Measurements from ENCODE around the gene GABRG3. TPM values are rescaled to one million over a fixed set of nuclear protein-coding genes. Genes with fewer than 3 reads are reported as not detected.

The GABRG3 gene
- polyA plus RNA-seq, 2 of the 4 experiments (the other 2 are of a cell fraction): 0.08 to 0.18 TPM

- 31% methylated on average over 3 of the region's 3 CpGs for WGBS (ENCODE audit: missing lambda C conversion rate)
- DNase-seq (ENCODE audit: low read depth in 1 of 2, low spot score in 1 of 2): no peak
- CTCF ChIA-PET: interaction anchor here (1.0 to 1.2 kb wide), 3 partner anchors 158 to 310 kb away, joined by 3 read pairs; no protein-coding TSS in a partner anchor
- TF ChIP-seq CTCF (IDR thresholded peaks at IDR 0.05) (no peak), TP53 (CRISPR knock-in tag; IDR thresholded peaks at IDR 0.05) (no peak), EP300 (IDR thresholded peaks at IDR 0.05) (no peak), MAZ (IDR thresholded peaks at IDR 0.05; ENCODE audit: borderline replicate concordance, low read depth, low read length) (no peak), EHF (CRISPR knock-in tag; IDR thresholded peaks at IDR 0.05) (no peak), RNF2 (IDR thresholded peaks at IDR 0.05; ENCODE audit: borderline replicate concordance, low read depth) (no peak), HOXB5 (CRISPR knock-in tag; IDR thresholded peaks at IDR 0.05) (no peak), PBX3 (IDR thresholded peaks at IDR 0.05) (no peak), POLR2AphosphoS2 (conservative IDR thresholded peaks at IDR 0.05; ENCODE audit: low read length) (no peak), POLR2A (IDR thresholded peaks at IDR 0.05; ENCODE audit: low read length) (no peak), CEBPB (IDR thresholded peaks at IDR 0.05) (no peak), KDM5A (IDR thresholded peaks at IDR 0.05) (no peak), RCOR1 (IDR thresholded peaks at IDR 0.05; ENCODE audit: low read depth, low read length) (no peak), CBX8 (IDR thresholded peaks at IDR 0.05) (no peak), BCL3 (IDR thresholded peaks at IDR 0.05) (no peak)
- Histone ChIP-seq H3K9me3 (peaks cover 4% of the 10 kb centered on the region; the same call in 1 of the 3 replicates), H3K4me1 (no peaks in the 10 kb centered on the region), H3K27ac (no peak overlapping the region), H3K4me3 (no peak overlapping the region), H3K4me2 (no peak overlapping the region)
- FAIRE-seq: no peak
- POLR2A ChIA-PET: no interaction called here
- no peak for ATAC-seq
Observed at GRCh38 chr15:27201425-27201824, 230.4 kb downstream of the GABRG3 start.

GRCh38 chr15:27210176-27210575, 239.2 kb downstream of the GABRG3 start:
- Histone ChIP-seq H3K4me3 (no peak overlapping the region), H3K4me2 (no peak overlapping the region), H3K27ac (no peak overlapping the region), H3K9me3 (peaks cover 8% of the 10 kb centered on the region; the same call in 1 of the 3 replicates), H3K4me1 (no peaks in the 10 kb centered on the region)
- TF ChIP-seq JUNB (IDR thresholded peaks at IDR 0.05) (no peak), POLR2AphosphoS2 (conservative IDR thresholded peaks at IDR 0.05; ENCODE audit: low read length) (no peak), EHMT2 (IDR thresholded peaks at IDR 0.05; ENCODE audit: low read depth) (no peak), MAX (IDR thresholded peaks at IDR 0.05) (no peak), SMC3 (IDR thresholded peaks at IDR 0.05) (no peak), ZC3H11A (IDR thresholded peaks at IDR 0.05) (no peak), JUN (IDR thresholded peaks at IDR 0.05) (no peak), ELK1 (IDR thresholded peaks at IDR 0.05; ENCODE audit: low read depth, low read length) (no peak)
- POLR2A ChIA-PET: no interaction called here
- DNase-seq (ENCODE audit: low read depth in 1 of 2, low spot score in 1 of 2) (no peak), ATAC-seq (no peak), FAIRE-seq (no peak)
- 40% methylated on average over 10 of the region's 10 CpGs for WGBS (ENCODE audit: missing lambda C conversion rate)
- CTCF ChIA-PET: no interaction called here
